ENCODE measurements around the gene TMEM63A.
"Not testable (repeated sequence)": the region's sequence is repeated elsewhere in the genome, so short reads cannot be mapped to it uniquely, and the experiment has no call there.

- TF ChIP-seq, protein P1, sequence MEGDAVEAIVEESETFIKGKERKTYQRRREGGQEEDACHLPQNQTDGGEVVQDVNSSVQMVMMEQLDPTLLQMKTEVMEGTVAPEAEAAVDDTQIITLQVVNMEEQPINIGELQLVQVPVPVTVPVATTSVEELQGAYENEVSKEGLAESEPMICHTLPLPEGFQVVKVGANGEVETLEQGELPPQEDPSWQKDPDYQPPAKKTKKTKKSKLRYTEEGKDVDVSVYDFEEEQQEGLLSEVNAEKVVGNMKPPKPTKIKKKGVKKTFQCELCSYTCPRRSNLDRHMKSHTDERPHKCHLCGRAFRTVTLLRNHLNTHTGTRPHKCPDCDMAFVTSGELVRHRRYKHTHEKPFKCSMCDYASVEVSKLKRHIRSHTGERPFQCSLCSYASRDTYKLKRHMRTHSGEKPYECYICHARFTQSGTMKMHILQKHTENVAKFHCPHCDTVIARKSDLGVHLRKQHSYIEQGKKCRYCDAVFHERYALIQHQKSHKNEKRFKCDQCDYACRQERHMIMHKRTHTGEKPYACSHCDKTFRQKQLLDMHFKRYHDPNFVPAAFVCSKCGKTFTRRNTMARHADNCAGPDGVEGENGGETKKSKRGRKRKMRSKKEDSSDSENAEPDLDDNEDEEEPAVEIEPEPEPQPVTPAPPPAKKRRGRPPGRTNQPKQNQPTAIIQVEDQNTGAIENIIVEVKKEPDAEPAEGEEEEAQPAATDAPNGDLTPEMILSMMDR (IDR thresholded peaks at IDR 0.05), result not testable (repeated sequence)
- not testable (repeated sequence) for TF ChIP-seq POLR2A (IDR thresholded peaks at IDR 0.05)
These were observed 67.1 kb downstream of the TMEM63A start for GRCh38 chr1:225815090-225815489.
